Breast epithelium (tissue), 3 donors: ENCODE results near the gene JADE2.

Experiments used
- CTCF ChIP-seq, 3 donors: fragments of 450-650 bp; IDR thresholded peaks; one replicate each; pipeline ENCODE4 v1.5.1; 2016 to 2017; ENCODE audit warnings: antibody characterized with exemption in 3 of 3, mild to moderate bottlenecking in 3 of 3, moderate library complexity in 3 of 3
- POLR2A ChIP-seq: fragments of 450-650 bp; IDR thresholded peaks from one replicate; pipeline ENCODE4 v1.6.1; 2016; ENCODE audit warnings: antibody characterized with exemption, mild to moderate bottlenecking, moderate library complexity
- POLR2AphosphoS5 ChIP-seq, 3 donors: sonication (generic); formaldehyde crosslinking; IDR thresholded peaks; one replicate each; pipeline ENCODE4 v1.6.1; 2017; ENCODE audit warnings: antibody characterized with exemption in 3 of 3

GRCh38 chr5:134519989-134520388 is 5.5 kb upstream of the JADE2 start:
- TF ChIP-seq POLR2A: no peak
- no peak for TF ChIP-seq CTCF (IDR thresholded peaks at IDR 0.05)
- no peak for TF ChIP-seq POLR2AphosphoS5 (IDR thresholded peaks at IDR 0.05)
